Nephron (organoid): Measurements from ENCODE around the gene FZD7.

Source experiments
- H3K27ac Mint-ChIP-seq, 3 experiments: 2 replicates each; pipeline ENCODE4 v1.8.0; 2020; ENCODE audit warnings: mixed read lengths in 3 of 3, mild to moderate bottlenecking in 2 of 3, moderate library complexity in 1 of 3
- H3K27me3 Mint-ChIP-seq: 2 replicates; pipeline ENCODE4 v1.8.0; 2021; ENCODE audit warnings: low read depth, mild to moderate bottlenecking, moderate library complexity, mixed read lengths
- H3K36me3 Mint-ChIP-seq: 2 replicates; pipeline ENCODE4 v1.8.0; 2020; ENCODE audit warnings: low read depth, mixed read lengths
- H3K4me1 Mint-ChIP-seq: 2 replicates; pipeline ENCODE4 v1.8.0; 2020; ENCODE audit warnings: mixed read lengths
- H3K4me3 Mint-ChIP-seq, 3 experiments: 2 replicates each; pipeline ENCODE4 v1.8.0; 2020; ENCODE audit warnings: mild to moderate bottlenecking in 3 of 3, mixed read lengths in 3 of 3, moderate library complexity in 2 of 3
- H3K9me3 Mint-ChIP-seq: 2 replicates; pipeline ENCODE4 v1.8.0; 2020; ENCODE audit warnings: mixed read lengths
- TF ChIP-seq, protein P1 (sequence below), 3 experiments: fragments of 200-600 bp; sonication (generic); IDR thresholded peaks; one replicate each; pipeline ENCODE4 v1.5.0; 2021; ENCODE audit warnings: antibody characterized with exemption in 3 of 3; ENCODE audit not compliant: unreplicated experiment in 3 of 3

FZD7 gene

DNA sequence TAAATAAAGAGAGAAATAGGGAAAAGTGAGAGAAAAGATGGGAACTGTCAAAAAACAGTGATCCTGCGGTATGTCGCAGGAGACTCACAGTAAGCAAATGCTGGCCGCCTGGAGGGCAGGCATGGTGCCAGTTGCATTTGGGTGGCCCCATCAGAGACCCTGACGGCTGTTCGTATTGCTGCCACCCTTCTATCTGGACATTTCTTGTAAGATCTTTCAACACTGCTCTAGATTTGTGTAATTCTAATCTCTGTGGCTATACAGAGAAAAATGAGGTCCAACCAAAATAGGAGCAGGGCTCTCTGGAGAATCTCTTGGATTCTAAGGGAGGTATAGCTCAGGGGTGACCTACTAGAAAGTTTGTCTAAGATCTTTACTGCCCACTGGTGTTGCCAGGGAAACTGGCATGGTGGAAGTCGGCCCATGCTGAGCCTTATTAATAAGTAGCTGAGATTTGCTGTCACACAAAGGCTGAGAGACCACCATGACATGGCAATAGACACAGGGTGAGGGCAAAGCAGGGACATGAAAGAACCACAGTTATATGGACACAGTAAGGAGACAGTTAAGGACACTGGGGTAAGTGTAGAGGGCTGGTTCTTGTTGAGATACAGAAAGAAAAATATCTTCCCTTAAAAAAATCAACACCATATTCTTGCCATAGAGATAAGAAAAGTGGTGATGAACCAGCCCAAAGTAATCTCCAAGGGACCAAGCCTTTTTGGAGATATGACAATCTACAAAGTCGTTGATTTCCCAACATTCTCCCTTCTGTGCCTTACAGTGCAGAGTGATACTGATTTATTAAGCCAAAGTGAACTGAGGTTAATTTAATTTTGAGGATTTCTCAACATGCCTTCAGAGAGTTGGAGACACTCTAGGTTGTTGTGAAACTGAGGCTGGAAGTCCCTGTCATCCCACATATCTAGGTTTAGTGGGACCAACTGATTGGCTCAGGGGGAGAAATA is 26.4 kb upstream of the FZD7 start:
- Mint-ChIP-seq H3K9me3 (no peaks in the 10 kb centered on the region), H3K4me1 (peaks cover 55% of the 10 kb centered on the region), H3K36me3 (no peaks in the 10 kb centered on the region), H3K27me3 (no peaks in the 10 kb centered on the region), H3K4me3 (no peak overlapping the region), H3K27ac (peak overlapping the region; percentile 21 to 89 (median 57))
- TF ChIP-seq, protein P1, sequence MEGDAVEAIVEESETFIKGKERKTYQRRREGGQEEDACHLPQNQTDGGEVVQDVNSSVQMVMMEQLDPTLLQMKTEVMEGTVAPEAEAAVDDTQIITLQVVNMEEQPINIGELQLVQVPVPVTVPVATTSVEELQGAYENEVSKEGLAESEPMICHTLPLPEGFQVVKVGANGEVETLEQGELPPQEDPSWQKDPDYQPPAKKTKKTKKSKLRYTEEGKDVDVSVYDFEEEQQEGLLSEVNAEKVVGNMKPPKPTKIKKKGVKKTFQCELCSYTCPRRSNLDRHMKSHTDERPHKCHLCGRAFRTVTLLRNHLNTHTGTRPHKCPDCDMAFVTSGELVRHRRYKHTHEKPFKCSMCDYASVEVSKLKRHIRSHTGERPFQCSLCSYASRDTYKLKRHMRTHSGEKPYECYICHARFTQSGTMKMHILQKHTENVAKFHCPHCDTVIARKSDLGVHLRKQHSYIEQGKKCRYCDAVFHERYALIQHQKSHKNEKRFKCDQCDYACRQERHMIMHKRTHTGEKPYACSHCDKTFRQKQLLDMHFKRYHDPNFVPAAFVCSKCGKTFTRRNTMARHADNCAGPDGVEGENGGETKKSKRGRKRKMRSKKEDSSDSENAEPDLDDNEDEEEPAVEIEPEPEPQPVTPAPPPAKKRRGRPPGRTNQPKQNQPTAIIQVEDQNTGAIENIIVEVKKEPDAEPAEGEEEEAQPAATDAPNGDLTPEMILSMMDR (IDR thresholded peaks at IDR 0.05; ENCODE audit: unreplicated experiment in 3 of 3), result no peak

DNA sequence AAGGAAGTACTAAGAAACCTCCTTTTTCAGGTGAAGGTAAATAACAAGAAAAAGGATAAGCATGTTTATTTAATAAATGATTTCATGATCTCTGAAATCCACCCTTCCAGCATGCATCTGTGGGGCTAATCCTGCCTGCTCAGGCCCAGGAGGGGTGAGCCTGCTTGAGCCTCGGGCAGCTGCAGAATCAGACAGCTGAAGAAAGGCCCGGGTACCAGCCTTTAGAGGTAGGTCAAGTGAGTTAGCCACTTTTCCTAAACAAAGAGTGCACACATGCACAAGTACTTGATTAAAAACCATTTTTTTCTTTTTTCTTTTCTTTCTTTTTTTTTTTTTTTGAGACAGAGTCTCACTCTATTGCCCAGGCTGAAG is 25.7 kb upstream of the FZD7 start:
- no peaks in the 10 kb centered on the region for H3K27me3 Mint-ChIP-seq
- no peak overlapping the region for H3K4me3 Mint-ChIP-seq
- no peaks in the 10 kb centered on the region for H3K36me3 Mint-ChIP-seq
- no peaks in the 10 kb centered on the region for H3K9me3 Mint-ChIP-seq
- peak overlapping the region; percentile 21 to 89 (median 57) for H3K27ac Mint-ChIP-seq
- TF ChIP-seq, protein P1 (IDR thresholded peaks at IDR 0.05; ENCODE audit: unreplicated experiment in 3 of 3), result no peak
- H3K4me1 Mint-ChIP-seq, result peaks cover 61% of the 10 kb centered on the region

DNA sequence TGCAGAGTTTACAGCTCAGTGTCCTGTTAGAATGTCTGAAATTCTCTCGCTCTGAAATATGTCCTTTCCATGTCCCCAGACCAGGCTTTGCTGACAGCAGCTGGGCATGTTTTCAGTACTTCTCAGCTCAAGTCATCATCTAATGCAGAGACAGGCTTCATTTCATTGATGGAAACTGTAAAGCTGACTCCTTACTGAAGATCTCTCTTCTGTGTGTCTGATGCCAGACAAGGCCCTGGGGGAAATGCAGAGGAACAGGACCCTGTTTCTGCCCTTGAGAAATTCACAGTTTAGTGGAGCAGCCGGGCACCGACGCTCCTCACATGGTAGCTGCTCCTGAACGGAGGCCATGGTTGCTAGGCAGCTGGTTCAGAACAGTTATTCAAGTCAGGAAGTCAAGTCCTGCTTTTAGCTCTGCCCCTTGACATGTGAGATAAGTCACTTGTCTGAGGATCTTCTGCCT is 24.6 kb upstream of the FZD7 start:
- Mint-ChIP-seq H3K27me3 (no peaks in the 10 kb centered on the region), H3K36me3 (no peaks in the 10 kb centered on the region), H3K4me1 (peaks cover 65% of the 10 kb centered on the region), H3K9me3 (no peaks in the 10 kb centered on the region), H3K4me3 (peak overlapping the region in 2 of 3 experiments; percentile 22 to 33), H3K27ac (peak overlapping the region; percentile 71 to 84 (median 77))
- TF ChIP-seq, protein P1 (IDR thresholded peaks at IDR 0.05; ENCODE audit: unreplicated experiment in 3 of 3), result no peak

DNA sequence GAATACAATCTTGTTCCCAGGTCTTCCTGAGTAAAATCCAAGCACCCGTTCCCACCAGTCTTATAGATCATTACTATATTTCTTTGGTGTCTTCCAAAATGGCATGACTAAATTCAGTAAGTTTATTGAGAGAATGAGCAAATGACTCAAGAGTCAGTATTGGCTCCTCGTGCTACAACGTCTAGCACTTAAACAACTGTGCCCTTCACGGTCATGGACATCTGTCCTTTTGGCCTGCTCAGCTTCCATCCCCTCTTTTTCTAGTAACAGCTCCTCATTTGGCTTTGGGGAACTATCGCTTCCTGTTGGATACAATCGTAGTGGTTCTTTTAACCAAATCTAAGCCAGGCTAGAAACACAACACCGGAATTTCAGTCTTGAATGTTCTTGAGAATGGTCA is 24.1 kb upstream of the FZD7 start:
- no peak overlapping the region for H3K4me3 Mint-ChIP-seq
- H3K4me1 Mint-ChIP-seq, result peaks cover 70% of the 10 kb centered on the region
- H3K27ac Mint-ChIP-seq, result peak overlapping the region; percentile 71 to 84 (median 77)
- no peaks in the 10 kb centered on the region for H3K27me3 Mint-ChIP-seq
- TF ChIP-seq, protein P1 (IDR thresholded peaks at IDR 0.05; ENCODE audit: unreplicated experiment in 3 of 3), result no peak
- no peaks in the 10 kb centered on the region for H3K9me3 Mint-ChIP-seq
- H3K36me3 Mint-ChIP-seq, result no peaks in the 10 kb centered on the region

DNA sequence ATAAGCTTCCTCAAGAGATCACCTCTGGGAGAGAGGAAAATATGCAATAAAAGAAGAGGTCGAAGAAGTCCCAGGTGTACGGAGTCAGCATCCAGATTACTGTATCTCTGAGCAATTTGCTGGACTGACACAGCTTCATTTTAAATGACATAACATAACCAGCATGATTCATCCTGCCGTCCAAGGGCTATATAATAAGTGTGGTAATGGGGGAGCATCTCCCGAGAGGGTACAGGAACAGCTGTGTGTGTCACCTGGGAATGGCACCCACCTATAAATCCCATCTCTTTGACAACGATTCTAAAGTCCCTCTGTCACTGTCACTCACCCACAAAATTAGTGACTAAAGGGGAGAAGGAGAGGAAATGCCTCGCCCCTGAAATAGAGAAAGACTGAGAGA is 19.3 kb upstream of the FZD7 start:
- H3K9me3 Mint-ChIP-seq, result no peaks in the 10 kb centered on the region
- peak overlapping the region; percentile 89 to 92 (median 90) for H3K27ac Mint-ChIP-seq
- H3K27me3 Mint-ChIP-seq, result no peaks in the 10 kb centered on the region
- H3K4me1 Mint-ChIP-seq, result peaks cover 68% of the 10 kb centered on the region
- TF ChIP-seq, protein P1 (IDR thresholded peaks at IDR 0.05; ENCODE audit: unreplicated experiment in 3 of 3), result no peak
- no peaks in the 10 kb centered on the region for H3K36me3 Mint-ChIP-seq
- peak overlapping the region in 1 of 3 experiments; percentile 6 for H3K4me3 Mint-ChIP-seq
